Panc1 (cell line): ENCODE data around the gene PSTPIP1. TPM values are rescaled to one million over a fixed set of nuclear protein-coding genes. Genes with fewer than 3 reads are reported as not detected.

Source experiments
- ATAC-seq: fragments of 200-7000 bp; cut with Tn5 transposase; 2 replicates; pipeline ENCODE4 v1.9.1; 2020; ENCODE audit warnings: mild to moderate bottlenecking, moderate library complexity
- BruUV-seq: library from RNA; stranded (reverse); fragments of 400-500 nt; replicated peaks from 2 replicates; lab custom pipeline; 2021; lab: Mats Ljungman, UMichigan
- CTCF ChIA-PET: fragments of 300-600 bp; sonication (Branson Sonifier 250); formaldehyde crosslinking; loops from one replicate; lab custom pipeline; 2022; ENCODE audit warnings: antibody characterized with exemption; lab: Charles Lee
- POLR2A ChIA-PET: fragments of 300-600 bp; sonication (Branson Sonifier 250); formaldehyde crosslinking; loops from one replicate; lab custom pipeline; 2022; ENCODE audit warnings: antibody characterized with exemption; lab: Charles Lee
- DNase-seq: peaks from one replicate; pipeline ENCODE4 v3.0.0-alpha.2; 2010; ENCODE audit warnings: low read depth, low spot score
- H3K27ac ChIP-seq: 2 replicates; pipeline ENCODE4 v1.5.1; 2011; ENCODE audit warnings: mild to moderate bottlenecking, low read length, inconsistent platforms
- H3K27me3 ChIP-seq: fragments of 200-500 bp; sonication (Bioruptor generic); 2 replicates; pipeline ENCODE4 v1.6.0; 2014; ENCODE audit warnings: low read length, inconsistent platforms; ENCODE audit not compliant: control insufficient read depth, insufficient read depth
- H3K36me3 ChIP-seq: fragments of 200-500 bp; sonication (Bioruptor generic); 2 replicates; pipeline ENCODE4 v1.5.1; 2014; ENCODE audit warnings: inconsistent platforms, mild to moderate bottlenecking, low read length, moderate library complexity; ENCODE audit not compliant: control insufficient read depth, insufficient read depth
- H3K4me1 ChIP-seq: 2 replicates; pipeline ENCODE4 v1.5.1; 2011; ENCODE audit warnings: inconsistent platforms, mild to moderate bottlenecking, low read length, moderate library complexity; ENCODE audit not compliant: control insufficient read depth, insufficient read depth
- H3K4me3 ChIP-seq, 2 experiments: 2 replicates each; pipeline ENCODE4 v1.5.1; 2011 to 2012; ENCODE audit warnings: low read depth in 2 of 2, low read length in 2 of 2, mild to moderate bottlenecking in 2 of 2, inconsistent platforms in 1 of 2, moderate library complexity in 1 of 2
- H3K9me3 ChIP-seq: fragments of 200-500 bp; sonication (Bioruptor generic); 2 replicates; pipeline ENCODE4 v1.5.1; 2014; ENCODE audit warnings: low read depth, mild to moderate bottlenecking, inconsistent platforms, low read length, moderate library complexity; ENCODE audit not compliant: control insufficient read depth, insufficient read depth
- POLR2AphosphoS5 ChIP-seq: IDR thresholded peaks from 2 replicates; pipeline ENCODE4 v1.6.1; 2012; ENCODE audit warnings: mild to moderate bottlenecking, low read depth, low read length, moderate library complexity
- SIN3A ChIP-seq: IDR thresholded peaks from 2 replicates; pipeline ENCODE4 v1.6.1; 2012; ENCODE audit warnings: low read depth, mild to moderate bottlenecking, low read length, moderate library complexity, borderline replicate concordance; ENCODE audit not compliant: insufficient read depth
- TCF7L2 ChIP-seq: IDR thresholded peaks from 2 replicates; pipeline ENCODE4 v1.6.1; 2011; ENCODE audit warnings: mild to moderate bottlenecking, low read depth, low read length, inconsistent platforms
- in situ Hi-C: cut with HindIII; loops from 2 replicates; pipeline ENCODE4 v1.10.0; 2016; ENCODE audit warnings: low sequenced_read_pairs, low pct_unique_long_range_greater_than_20kb
- intact Hi-C: fragments of 100-400 bp; cut with micrococcal nuclease; formaldehyde crosslinking; loops from one replicate; pipeline ENCODE4 v1.10.0; 2022; ENCODE audit not compliant: unreplicated experiment
- total RNA-seq: library from RNA; stranded (reverse); gene quantifications from one replicate; pipeline ENCODE4 v1.2.1, GENCODE V29; 2021; ENCODE audit not compliant: unreplicated experiment
- TF ChIP-seq, protein P1 (sequence below): fragments of 450-650 bp; IDR thresholded peaks from 2 replicates; pipeline ENCODE4 v1.5.1; 2017; ENCODE audit warnings: mild to moderate bottlenecking
- TF ChIP-seq, protein P2 (sequence below), 2 experiments: IDR thresholded peaks; 2 replicates each; pipeline ENCODE4 v1.6.1; 2011 to 2012; ENCODE audit warnings: low read depth in 2 of 2, control low read depth in 1 of 2, low read length in 1 of 2, mild to moderate bottlenecking in 1 of 2, moderate library complexity in 1 of 2; ENCODE audit not compliant: insufficient read depth in 1 of 2

Gene PSTPIP1
- total RNA-seq, 1 experiment from 2014 or later: 0.46 TPM

- in situ Hi-C loops: no loop called here
- H3K4me1 ChIP-seq: no peaks in the 10 kb centered on the region; the same call in 1 of the 2 replicates
- no peak for DNase-seq
- no TSS peak for BruUV-seq
- H3K36me3 ChIP-seq: no peaks in the 10 kb centered on the region
- POLR2A ChIA-PET: no interaction called here
- H3K27ac ChIP-seq: no peak overlapping the region
- ATAC-seq: no peak; the same call in 1 of the 2 replicates
- H3K27me3 ChIP-seq: no peaks in the 10 kb centered on the region
- H3K4me3 ChIP-seq: no peak overlapping the region
- intact Hi-C loops: no loop called here
- no peak for TF ChIP-seq TCF7L2
- TF ChIP-seq SIN3A: no peak
- TF ChIP-seq, protein P1, sequence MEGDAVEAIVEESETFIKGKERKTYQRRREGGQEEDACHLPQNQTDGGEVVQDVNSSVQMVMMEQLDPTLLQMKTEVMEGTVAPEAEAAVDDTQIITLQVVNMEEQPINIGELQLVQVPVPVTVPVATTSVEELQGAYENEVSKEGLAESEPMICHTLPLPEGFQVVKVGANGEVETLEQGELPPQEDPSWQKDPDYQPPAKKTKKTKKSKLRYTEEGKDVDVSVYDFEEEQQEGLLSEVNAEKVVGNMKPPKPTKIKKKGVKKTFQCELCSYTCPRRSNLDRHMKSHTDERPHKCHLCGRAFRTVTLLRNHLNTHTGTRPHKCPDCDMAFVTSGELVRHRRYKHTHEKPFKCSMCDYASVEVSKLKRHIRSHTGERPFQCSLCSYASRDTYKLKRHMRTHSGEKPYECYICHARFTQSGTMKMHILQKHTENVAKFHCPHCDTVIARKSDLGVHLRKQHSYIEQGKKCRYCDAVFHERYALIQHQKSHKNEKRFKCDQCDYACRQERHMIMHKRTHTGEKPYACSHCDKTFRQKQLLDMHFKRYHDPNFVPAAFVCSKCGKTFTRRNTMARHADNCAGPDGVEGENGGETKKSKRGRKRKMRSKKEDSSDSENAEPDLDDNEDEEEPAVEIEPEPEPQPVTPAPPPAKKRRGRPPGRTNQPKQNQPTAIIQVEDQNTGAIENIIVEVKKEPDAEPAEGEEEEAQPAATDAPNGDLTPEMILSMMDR: no peak
- TF ChIP-seq POLR2AphosphoS5: no peak
- TF ChIP-seq, protein P2, sequence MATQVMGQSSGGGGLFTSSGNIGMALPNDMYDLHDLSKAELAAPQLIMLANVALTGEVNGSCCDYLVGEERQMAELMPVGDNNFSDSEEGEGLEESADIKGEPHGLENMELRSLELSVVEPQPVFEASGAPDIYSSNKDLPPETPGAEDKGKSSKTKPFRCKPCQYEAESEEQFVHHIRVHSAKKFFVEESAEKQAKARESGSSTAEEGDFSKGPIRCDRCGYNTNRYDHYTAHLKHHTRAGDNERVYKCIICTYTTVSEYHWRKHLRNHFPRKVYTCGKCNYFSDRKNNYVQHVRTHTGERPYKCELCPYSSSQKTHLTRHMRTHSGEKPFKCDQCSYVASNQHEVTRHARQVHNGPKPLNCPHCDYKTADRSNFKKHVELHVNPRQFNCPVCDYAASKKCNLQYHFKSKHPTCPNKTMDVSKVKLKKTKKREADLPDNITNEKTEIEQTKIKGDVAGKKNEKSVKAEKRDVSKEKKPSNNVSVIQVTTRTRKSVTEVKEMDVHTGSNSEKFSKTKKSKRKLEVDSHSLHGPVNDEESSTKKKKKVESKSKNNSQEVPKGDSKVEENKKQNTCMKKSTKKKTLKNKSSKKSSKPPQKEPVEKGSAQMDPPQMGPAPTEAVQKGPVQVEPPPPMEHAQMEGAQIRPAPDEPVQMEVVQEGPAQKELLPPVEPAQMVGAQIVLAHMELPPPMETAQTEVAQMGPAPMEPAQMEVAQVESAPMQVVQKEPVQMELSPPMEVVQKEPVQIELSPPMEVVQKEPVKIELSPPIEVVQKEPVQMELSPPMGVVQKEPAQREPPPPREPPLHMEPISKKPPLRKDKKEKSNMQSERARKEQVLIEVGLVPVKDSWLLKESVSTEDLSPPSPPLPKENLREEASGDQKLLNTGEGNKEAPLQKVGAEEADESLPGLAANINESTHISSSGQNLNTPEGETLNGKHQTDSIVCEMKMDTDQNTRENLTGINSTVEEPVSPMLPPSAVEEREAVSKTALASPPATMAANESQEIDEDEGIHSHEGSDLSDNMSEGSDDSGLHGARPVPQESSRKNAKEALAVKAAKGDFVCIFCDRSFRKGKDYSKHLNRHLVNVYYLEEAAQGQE (IDR thresholded peaks at IDR 0.05; ENCODE audit: insufficient read depth in 1 of 2, low read depth in 2 of 2, low read length in 1 of 2): no peak
- CTCF ChIA-PET: interaction anchor here (0.7 kb wide), 1 partner anchor 14 kb away, joined by 5 read pairs; no protein-coding TSS in a partner anchor
- H3K9me3 ChIP-seq: no peaks in the 10 kb centered on the region
These were observed 24.8 kb downstream of the PSTPIP1 start for GRCh38 chr15:77019521-77020331.

DNA sequence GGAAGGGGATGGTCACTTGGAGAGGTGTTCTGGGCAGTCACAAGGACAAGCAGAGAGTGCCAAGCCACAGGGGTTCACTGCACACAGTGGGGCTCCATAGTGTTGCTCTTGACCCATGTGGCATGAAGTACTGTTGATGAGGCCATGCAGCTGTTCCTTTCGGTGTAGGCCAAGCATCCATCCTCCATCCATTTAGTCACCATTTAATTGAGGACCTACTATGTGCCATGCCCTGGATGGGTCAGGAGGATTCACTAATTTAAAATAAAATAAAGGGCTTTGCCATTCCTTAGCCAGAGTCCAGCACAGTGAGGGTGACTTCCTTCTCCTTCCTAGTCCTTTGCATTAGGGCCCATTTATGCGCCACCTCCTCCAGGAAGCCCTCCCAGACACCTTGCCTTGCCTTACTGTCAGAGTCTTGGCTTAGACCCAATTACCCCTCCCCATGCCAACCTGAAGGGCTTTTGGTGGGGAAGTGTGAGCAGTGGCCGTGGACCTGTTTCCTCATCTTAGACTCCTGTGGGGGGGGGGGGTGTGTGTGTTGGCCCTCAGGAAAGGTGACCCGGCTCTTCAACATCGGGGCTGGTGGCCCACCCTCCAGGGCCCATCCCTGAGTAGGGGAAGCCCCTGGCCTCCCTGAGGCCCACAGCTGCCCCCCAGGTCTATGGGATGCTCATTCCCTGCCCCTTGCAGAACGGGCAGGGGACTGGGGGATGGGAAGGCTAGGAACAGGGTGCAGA, 25.6 kb downstream of the PSTPIP1 start:
- BruUV-seq: no TSS peak
- no peak overlapping the region for H3K4me3 ChIP-seq
- in situ Hi-C loops (no loop called here), intact Hi-C loops (no loop called here)
- no peak for DNase-seq
- no peaks in the 10 kb centered on the region; the same call in 1 of the 2 replicates for H3K4me1 ChIP-seq
- H3K27ac ChIP-seq: no peak overlapping the region
- H3K27me3 ChIP-seq: no peaks in the 10 kb centered on the region
- CTCF ChIA-PET: interaction anchor here (0.7 kb wide), 1 partner anchor 13 kb away, joined by 5 read pairs; no protein-coding TSS in a partner anchor
- POLR2A ChIA-PET: no interaction called here
- TF ChIP-seq, protein P2 (IDR thresholded peaks at IDR 0.05; ENCODE audit: insufficient read depth in 1 of 2, low read depth in 2 of 2, low read length in 1 of 2): no peak
- TF ChIP-seq, protein P1: no peak
- TF ChIP-seq SIN3A: no peak
- no peak for TF ChIP-seq TCF7L2
- H3K9me3 ChIP-seq: no peaks in the 10 kb centered on the region
- H3K36me3 ChIP-seq: no peaks in the 10 kb centered on the region
- no peak for ATAC-seq
